Measurements from ENCODE around the gene EXOC3. TPM values are rescaled to one million over a fixed set of nuclear protein-coding genes. Genes with fewer than 3 reads are reported as not detected.
A peak's percentile ranks its signal among the peaks of the same experiment; 100 is the strongest.
"Not testable (repeated sequence)": the region's sequence is repeated elsewhere in the genome, so short reads cannot be mapped to it uniquely, and the experiment has no call there.

The EXOC3 gene
- polyA plus RNA-seq, 4 donors = 41.9 to 76.2 (median 52.6) TPM

DNA sequence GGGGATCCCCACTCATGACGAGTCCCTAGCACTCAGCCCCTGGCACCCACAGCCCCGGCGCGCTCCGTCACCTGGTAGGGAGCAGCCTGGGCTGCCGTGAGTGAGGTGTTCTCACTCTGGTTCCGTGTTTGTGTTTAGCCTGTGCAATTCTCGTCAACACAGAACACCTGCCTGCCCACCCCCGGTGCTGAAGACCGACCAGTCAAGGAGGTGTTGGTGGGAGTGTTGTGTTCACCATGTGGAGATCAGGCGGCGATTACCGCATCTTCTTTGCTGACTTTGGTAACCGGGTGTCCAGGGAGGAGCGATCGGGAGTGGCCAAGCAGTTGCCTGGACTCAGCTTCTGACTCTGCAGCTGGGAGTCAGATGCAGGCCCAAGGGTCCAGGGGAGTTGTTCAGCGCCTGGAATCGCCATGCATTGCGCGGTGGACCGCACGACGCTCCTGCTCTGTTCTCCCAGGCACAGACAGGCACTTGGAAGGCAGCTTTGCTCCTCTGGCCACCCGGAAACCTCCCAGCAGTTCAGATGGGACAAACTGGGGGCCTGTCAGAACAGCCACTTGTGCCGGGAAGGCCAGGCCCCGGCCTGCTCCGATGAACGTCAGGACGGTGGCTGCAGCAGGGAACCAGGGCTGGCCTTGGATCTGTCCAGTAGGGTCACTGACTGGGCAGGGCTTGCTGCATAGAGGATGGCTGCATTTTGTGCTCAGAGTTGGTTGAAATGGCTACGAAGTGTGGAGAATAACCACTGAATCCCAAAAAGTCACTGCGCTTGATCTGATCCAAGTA, 28.2 kb downstream of the EXOC3 start:
- DNase-seq (ENCODE audit: low read depth in 4 of 4, low spot score in 3 of 4) = no peak

DNA sequence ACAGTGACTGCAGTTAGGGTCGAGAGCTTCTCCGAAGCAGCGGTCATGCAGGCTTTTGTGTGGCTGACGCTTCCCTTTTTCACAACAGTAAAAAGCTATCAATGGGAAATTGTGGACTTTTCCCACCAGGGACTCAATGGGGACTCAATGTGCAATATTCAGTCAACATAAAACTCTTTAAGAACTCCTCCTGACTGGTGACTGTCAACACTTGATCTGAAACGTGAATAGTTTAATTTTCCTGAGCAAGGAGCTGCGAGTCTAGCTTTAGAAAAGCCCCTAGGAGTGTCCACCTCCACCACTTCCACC, 28.7 kb downstream of the EXOC3 start:
- DNase-seq (ENCODE audit: low read depth in 4 of 4, low spot score in 3 of 4) = no peak

DNA sequence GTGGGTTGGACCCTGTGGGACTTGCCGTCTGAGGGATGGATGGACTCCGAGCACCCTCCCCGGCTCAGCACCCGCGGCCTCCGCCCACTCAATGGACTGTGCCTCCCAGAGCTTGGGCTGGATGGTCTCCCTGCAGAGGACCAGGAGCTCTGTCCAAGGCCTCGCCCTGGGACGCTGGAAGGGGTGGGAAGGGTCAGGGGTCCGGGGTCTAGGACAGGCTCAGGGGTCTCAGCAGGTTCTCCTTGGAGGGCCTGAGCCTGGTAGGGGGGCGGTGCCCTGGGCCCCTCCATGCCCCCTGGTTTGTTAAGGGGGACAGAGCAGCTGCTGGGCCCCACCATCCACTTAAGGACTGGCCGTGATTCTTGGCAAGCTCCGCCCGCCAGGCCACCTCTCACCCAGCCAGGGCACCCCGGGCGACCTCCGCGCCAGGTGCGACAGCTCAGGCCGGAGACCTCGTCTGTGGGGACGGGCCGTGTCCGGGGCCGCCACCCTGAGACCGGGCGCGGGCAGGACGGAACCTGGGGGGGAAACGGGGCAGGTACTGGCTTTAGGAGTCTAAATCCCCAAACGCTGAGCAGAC, 29.2 kb downstream of the EXOC3 start:
- no peak for DNase-seq (ENCODE audit: low read depth in 4 of 4, low spot score in 3 of 4)

DNA sequence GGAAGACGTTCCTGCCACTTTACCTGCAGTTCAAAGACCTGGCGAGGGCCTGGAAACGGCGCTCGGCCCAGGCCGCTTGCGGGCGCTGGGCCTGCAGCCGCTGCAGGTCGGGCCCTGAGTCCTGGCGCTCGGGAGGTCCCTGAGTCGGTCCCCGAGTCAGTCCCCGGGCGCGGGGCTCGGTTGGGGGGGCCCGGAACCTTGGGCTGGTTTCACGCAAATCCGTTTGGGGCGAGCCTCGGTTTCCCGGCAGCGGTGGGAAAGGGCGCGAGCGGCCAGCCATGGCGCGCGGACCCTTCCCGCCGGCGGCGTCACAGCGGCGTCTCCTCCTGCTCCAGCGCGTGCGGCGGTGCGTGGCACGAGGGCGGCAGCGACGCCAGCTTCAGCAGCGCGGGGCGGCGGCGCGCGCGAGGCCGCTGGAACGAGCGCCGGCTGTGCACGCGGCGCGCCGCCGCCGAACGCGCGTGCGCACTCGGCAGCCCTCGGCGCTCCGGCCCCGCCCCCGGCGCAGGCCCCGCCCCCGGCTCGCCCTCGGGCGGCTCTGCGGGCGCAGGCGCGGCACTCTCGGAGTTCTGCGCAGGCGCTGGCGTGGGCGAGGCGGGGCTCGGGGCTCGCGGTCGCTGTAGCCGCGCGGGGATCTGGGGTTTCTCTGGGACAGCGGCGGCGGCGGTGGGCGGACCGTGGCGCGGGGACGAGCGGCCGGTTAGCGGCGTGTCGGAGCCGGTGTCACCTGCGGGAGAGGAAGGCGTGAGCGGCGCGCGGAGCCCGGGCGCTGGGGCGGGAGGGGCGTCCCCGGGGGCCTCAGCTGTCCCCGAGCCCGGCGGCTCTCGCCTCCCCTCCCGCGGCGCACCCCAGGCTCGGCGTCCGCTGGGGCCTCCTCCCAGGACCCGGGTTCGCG, 29.9 kb downstream of the EXOC3 start:
- peak in 3 of 4 donors; percentile 59 to 72 (median 65) for DNase-seq (ENCODE audit: low read depth in 4 of 4, low spot score in 3 of 4)

DNA sequence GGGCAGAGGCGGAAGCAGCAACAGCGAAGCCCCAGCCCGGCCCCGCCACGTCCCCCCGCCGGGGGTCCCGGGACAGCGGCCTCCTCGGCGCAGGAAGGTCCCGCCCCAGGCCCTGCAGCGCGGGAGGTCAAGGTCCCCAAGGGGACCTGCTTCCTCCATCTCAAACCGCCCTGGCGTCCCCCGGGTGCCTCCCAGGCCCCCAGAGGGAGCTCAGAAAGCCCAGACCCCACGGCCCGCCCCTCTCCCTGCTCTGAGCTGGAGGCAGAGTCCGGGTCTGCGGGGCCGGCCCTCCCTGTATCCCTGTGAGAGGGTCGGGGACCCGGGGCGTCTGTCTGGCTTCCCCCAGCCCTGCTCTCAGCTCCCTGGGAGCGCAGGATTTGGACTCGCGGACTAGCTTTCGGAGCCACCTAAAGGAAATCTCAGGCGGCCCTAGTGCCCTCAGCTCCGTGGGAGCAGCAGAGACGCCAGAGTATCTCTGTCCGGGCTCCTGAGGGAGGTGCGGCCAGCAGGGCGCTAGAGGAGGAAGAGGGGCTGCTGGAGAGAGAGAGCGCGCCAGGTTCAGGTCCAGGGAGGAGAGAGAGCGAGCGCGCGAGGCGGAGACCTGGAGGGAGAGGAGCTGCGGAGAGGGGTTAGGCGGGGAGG, 30.7 kb downstream of the EXOC3 start:
- no peak for DNase-seq (ENCODE audit: low read depth in 4 of 4, low spot score in 3 of 4)

DNA sequence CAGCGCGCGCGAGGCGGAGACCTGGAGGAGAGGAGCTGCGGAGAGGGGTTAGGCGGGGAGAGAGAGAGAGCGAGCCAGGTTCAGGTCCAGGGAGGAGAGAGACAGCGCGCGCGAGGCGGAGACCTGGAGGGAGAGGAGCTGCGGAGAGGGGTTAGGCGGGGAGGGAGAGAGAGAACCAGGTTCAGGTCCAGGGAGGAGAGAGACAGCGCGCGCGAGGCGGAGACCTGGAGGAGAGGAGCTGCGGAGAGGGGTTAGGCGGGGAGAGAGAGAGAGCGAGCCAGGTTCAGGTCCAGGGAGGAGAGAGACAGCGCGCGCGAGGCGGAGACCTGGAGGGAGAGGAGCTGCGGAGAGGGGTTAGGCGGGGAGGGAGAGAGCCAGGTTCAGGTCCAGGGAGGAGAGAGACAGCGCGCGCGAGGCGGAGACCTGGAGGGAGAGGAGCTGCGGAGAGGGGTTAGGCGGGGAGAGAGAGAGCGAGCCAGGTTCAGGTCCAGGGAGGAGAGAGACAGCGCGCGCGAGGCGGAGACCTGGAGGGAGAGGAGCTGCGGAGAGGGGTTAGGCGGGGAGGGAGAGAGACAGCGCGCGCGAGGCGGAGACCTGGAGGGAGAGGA, 31.4 kb downstream of the EXOC3 start:
- DNase-seq (ENCODE audit: low read depth in 4 of 4, low spot score in 3 of 4) = not testable (repeated sequence)

DNA sequence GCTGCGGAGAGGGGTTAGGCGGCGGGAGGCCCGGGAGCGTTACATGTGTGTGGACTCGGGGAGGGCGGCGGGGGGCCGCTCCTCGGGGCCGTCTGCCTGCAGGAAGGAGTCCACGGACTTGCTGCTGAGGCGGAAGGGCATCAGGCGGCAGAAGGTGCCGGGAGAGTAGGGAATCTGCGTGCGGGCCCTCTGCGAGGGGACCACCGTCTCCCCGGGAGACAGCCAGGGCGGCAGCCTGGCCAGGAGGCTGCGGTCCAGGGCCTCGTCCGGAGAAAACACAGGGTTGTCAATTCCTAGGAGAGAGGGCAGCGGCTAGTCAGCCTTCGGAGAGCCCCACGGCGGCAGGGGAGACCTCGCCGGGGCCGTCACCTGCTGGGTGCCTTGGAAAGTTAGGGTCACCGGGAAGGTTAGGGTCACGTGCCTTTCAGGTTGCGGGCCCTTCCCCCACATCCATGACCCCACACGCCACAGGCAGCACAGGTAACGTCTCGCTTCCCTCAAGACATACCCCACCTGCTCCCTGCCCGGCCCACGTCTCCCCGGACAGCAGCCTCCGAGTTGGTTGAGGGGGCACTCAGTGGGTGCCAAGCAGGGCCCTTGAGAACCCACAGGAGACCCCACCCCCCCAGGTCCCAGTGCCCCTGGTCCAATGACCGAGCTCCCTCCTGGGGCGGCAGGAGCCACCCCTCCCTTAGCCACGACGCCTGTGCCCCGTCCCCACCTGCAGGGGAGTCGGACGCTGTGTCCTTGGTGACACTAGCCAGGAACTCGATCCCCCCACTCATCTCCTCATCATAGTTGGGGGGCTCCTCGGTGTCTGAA, 32.1 kb downstream of the EXOC3 start:
- no peak for DNase-seq (ENCODE audit: low read depth in 4 of 4, low spot score in 3 of 4)

DNA sequence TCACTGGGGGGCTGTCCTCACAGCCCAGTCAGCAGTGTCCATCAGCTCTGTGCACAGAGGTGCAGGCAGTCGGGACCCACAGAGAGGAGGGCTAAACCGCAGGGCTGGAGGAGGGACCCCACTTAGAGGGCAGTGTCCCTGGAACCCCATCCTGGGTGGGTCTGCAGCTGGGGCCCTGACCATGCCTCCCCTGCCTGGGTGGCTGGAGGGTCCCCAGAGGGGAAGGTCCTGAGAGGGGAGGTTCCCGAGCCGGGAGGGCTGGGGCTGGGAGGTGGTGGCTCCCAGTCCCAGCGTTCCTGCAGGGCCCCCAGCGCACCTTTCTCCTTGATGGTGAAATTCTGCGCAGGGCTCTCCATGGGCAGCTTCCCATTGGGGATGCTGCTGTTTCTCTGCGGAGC, 32.7 kb downstream of the EXOC3 start:
- DNase-seq (ENCODE audit: low read depth in 4 of 4, low spot score in 3 of 4) = no peak

DNA sequence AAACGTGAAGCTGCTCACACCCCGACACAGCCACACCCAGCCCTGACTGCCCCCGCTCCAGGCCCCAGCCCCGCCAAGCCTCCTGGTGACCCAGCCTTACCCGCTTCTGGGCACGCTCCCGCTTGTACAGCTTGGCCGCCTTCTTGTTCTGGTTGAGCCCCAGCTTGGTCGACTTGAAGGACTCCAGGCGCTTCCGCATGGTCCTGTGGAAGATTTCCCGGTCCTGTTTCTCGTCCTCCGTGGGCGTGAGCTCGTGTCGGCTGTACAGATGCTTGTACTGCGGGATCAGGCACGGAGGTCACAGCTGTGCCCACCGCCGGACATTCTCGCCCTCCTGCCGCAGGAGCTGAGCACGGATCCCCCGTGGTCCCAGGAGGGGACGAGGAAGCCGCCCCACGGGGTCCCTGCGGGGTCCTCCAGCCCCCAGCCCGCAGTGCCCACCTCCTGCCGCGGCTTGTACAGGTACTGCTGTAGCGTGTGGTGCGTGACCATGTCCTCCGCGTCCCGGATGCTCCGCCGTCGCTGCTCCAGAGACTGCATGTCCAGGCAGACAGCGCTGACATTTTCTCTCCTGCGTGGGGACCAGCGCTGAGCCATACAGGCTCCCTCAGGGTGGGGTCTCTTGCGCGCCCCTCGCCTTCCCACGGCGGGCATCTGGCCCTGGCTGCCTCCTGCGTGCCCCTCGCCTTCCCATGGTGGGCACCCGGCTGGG, 33.3 kb downstream of the EXOC3 start:
- DNase-seq (ENCODE audit: low read depth in 4 of 4, low spot score in 3 of 4) = no peak

DNA sequence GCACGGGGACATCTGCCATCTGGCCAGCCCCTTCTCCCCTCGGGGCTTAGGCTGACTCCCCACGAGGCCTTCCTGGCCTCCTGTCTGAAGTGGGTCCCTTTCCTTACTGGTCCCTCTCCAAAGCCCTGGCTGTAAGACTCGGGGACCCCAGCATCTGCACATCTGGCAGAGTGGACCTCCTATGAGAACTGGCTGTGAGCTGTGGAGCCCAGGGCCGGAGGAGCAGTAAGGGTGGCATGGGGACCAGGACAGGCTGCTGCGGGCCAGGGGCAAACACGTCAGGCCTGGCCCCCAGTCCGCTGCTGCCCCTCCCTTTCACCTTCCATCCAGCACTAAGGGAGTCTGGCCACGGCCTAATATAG, 33.8 kb downstream of the EXOC3 start:
- no peak for DNase-seq (ENCODE audit: low read depth in 4 of 4, low spot score in 3 of 4)

DNA sequence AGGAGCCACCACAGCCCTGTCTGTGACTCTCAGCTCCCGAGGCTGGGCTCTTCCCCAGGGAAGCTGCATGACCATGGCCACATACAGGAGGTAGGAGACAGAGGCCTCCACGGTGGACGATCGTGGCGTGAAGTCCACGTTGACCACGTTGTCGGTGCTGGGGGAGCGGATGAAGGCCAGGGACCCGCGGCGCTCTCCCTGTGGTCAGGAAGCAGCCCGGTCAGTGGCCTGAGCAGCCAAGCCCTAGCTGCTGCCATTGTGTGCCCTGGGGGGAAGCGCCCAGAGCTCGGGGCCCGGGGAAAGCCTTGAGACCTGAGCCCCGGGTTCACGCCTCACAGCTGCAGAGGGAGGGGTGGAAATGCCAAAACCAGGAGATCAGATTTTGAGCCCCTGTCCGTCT, 34.3 kb downstream of the EXOC3 start:
- no peak for DNase-seq (ENCODE audit: low read depth in 4 of 4, low spot score in 3 of 4)

DNA sequence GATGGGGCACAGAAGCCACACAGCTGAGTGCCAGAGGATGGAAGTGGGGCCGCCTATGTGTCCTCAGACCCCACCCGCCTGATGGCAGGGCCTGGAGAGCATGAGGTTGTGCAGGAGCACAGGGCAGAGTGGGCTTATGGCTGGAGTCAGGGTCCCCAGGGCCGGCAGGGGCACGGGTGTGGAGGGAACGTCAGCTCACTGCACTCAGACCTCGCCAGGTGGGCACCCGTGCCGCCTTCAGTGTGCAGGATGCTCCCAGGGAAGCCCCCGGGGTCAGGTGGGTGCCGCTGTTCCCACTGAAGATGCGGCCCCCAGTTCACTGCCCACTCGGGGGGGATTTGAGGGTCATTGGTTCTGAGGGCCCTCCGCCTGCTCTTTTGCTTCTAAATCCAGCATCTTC, 34.9 kb downstream of the EXOC3 start:
- DNase-seq (ENCODE audit: low read depth in 4 of 4, low spot score in 3 of 4) = no peak

DNA sequence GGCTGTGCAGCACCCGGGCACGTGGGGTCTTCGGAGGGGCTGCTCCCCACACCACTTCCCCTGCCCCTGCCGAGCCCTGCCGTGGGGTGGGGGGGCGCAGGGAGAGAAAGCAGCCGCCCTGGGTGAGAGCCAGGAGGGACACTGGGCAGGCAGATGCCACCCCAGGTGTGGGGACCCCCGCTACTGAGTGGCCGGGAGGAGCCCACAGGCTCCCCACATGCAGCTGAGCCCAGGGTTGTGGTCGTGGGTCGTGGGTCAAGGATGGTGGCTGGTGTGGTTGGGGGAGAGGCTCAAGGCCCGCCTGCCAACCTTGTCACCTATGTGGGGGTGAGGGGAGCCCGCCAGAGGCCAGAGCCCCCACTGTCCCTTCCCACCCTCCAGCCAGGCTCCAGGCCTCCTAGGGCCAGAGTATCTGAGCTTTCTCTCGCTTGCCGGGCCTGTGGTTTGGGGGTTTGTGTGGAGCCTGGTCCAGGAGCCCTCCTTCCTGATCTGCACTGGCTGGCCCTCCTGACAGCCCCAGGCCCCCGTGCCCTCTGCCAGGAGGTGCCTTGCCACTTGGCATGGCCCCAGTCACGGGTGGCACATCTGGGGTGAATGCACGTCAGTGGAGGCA, 35.5 kb downstream of the EXOC3 start:
- no peak for DNase-seq (ENCODE audit: low read depth in 4 of 4, low spot score in 3 of 4)

DNA sequence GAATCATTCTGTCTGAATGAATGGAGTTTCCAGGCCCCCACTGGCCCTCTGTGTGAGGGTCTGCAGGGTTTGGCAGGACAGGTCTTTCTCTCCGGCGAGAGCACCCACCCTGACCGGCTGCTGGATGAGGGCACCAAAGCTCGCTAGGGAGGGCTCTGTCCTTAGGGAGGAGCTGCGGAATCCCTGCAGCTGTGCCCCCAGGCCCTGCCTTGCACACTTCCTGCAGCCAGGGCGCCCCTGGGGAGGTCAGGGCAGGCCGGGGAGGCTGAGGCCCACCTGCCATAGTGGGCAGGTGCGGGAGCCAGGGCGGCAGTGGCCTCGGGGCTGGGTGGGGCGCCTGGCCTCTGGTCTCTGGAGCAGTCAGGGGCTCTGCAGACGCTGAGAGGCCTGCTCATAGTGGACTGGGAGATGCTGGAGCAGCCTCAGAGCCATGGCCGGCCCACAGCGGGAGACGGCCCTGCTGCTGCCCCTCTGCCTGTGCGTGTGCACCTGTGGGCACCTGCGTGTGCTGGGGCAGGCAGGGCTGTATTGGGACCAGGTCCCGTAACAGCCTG, 36.1 kb downstream of the EXOC3 start:
- DNase-seq (ENCODE audit: low read depth in 4 of 4, low spot score in 3 of 4) = no peak

DNA sequence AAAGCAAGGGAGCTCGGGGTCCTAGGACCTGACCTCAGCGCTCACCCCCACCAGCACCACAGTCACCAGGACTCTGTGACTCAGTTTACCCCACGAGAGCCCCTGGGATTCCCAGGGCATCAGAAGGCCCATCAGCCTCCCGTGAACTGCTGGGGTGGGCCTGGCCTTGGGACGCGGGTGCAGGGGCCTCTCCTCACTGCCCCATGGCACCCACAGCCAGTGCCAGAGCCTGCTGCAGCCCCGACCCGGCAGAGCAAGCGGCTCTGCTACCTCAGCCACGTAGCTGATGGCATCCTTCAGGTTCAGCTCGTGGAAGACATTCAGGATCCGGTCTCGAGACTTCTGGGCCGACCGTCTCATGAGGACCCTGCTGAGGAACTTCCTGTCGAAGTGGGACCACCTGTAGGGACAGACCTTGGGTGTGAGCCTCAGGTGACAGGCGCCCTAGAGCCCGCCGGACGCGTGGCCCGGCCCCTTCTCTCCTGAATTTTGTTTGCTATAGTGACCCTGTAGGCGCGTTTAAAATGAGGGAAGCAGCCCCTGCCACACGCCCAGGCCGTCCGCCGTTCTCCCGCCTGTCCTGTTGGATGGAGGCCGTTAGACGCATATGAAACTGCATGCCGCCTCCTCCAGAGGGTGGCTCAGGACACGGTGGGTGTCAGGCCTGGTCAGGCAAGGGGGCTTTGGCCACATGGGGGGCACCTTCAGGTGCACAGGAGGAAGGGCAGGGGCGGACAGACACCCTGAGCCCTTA, 36.8 kb downstream of the EXOC3 start:
- DNase-seq (ENCODE audit: low read depth in 4 of 4, low spot score in 3 of 4) = no peak

DNA sequence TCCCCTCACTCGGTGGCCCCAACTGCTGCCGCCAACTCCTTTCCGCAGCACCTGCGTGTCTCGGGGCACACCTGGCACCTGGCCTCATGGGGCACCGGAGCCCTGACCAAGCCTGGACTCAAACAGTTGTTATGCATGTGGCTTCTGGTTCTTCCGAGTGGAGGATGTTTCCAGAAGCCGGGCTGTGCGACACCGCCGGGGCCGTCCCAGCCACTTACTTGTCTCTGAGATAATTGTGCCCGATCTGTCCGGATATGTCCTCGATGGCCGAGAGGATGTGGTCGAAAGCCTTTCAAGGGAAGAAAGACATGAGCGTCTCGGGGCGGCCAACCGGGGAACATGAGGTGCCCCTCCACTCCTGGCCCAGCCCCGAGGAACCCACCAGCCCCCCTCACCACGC, 38.4 kb downstream of the EXOC3 start:
- no peak for DNase-seq (ENCODE audit: low read depth in 4 of 4, low spot score in 3 of 4)

DNA sequence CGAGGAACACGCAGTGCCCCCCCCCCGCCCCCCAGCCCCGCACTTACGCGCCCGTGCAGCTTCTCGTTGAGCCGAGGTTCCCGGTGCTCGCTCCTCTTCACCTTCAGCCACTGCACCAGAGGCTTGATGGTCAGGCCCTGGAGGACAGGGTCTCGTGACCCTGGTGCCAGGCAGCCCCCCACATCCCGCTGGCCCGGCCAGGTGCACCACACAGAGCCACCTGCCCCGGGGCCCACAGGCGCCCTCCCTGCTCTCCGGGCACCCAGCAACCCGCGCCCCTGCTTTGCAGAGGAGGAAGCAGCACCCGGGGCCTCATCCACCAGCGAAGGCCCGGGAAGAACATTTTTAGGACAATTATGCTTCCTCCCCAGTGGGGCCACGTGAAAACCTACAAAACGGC, 39.0 kb downstream of the EXOC3 start:
- DNase-seq (ENCODE audit: low read depth in 4 of 4, low spot score in 3 of 4) = no peak

DNA sequence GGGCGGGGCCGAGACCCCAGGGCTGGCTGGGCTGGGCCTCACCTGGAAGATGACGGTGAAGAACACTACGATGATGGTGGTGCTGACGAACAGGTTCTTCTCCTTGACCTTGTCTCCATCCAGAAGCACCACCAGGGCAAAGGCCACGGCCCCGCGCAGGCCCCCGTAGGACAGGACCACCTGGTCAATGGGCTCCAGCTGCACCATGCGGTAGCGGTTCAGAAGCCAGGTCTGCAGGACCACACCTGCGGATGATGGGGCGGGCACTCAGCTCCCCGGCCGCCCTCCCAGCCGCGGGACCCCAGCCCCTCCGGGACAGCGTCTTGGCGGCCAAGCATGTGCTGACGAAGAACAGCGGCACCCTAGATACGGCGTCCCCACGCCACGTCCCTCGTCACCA, 39.5 kb downstream of the EXOC3 start:
- DNase-seq (ENCODE audit: low read depth in 4 of 4, low spot score in 3 of 4) = no peak

All from left renal pelvis (tissue), 4 donors.